Bronchial epithelial cell (primary cell): ENCODE measurements around the gene ABCA7. TPM values are rescaled to one million over a fixed set of nuclear protein-coding genes. Genes with fewer than 3 reads are reported as not detected.

Experiments used
- DNase-seq: peaks from one replicate; pipeline ENCODE4 v3.0.0-alpha.2; 2010; ENCODE audit warnings: low read depth
- FAIRE-seq: peaks from 2 replicates; lab custom pipeline; 2011; peaks lifted over from hg19 to GRCh38; lab: Jason Lieb, UNC
- H3K27me3 ChIP-seq: 2 replicates; pipeline ENCODE4 v1.5.1; 2011; ENCODE audit warnings: low read length; ENCODE audit not compliant: control insufficient read depth, insufficient read depth
- H3K36me3 ChIP-seq: 2 replicates; pipeline ENCODE4 v1.5.1; 2011; ENCODE audit warnings: low read length; ENCODE audit not compliant: control insufficient read depth, insufficient read depth
- H3K4me3 ChIP-seq: 2 replicates; pipeline ENCODE4 v1.5.1; 2011; ENCODE audit warnings: mild to moderate bottlenecking, low read depth, low read length, control low read depth
- CTCF ChIP-seq: IDR thresholded peaks from 2 replicates; pipeline ENCODE4 v1.5.1; 2011; ENCODE audit warnings: mild to moderate bottlenecking, moderate library complexity, low read length, control low read depth, inconsistent platforms; ENCODE audit not compliant: insufficient read depth, severe bottlenecking
- total RNA-seq: library from RNA; depleted of rRNA; stranded (reverse); fragments of >200 nt; gene quantifications from 2 replicates; pipeline ENCODE4 v1.2.1, GENCODE V29; 2014

ABCA7 gene
- total RNA-seq, 1 donor from 2014 or later = 6.8 TPM

GRCh38 chr19:992670-993055 lies 47.2 kb upstream of the ABCA7 start:
- DNase-seq (no peak), FAIRE-seq (no peak)
- TF ChIP-seq CTCF = no peak
- no peak overlapping the region for H3K4me3 ChIP-seq
- H3K36me3 ChIP-seq = peaks cover 16% of the 10 kb centered on the region
- peaks cover 2% of the 10 kb centered on the region for H3K27me3 ChIP-seq

DNA sequence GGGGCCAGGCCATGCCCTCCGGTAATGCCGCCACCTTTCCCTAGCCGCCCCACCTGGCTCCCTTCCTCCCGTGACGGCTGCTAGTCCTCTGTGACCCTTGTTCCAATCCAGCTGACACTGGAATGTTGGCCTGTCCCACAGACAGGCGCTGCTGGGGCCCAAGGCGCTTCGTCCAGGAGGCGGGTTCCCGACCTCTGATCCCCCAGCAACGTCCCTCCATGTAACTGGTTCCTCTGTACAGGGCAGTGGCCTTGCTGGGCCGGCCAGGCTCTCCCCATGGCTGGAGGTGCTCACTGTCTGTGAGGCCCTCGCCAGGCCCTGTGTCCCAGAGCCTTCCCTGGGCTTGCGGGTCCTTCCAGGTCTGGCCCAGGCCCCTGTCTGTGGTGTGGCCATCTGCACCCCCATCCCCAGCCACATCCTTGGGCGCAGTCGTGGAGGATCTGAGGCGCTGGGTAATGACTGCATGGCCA lies 46.5 kb upstream of the ABCA7 start:
- peaks cover 3% of the 10 kb centered on the region for H3K27me3 ChIP-seq
- FAIRE-seq (no peak), DNase-seq (no peak)
- H3K36me3 ChIP-seq = peaks cover 13% of the 10 kb centered on the region
- TF ChIP-seq CTCF = no peak
- no peak overlapping the region for H3K4me3 ChIP-seq

- no peak for FAIRE-seq
- Histone ChIP-seq H3K36me3 (peaks cover 12% of the 10 kb centered on the region), H3K4me3 (no peak overlapping the region), H3K27me3 (peaks cover 5% of the 10 kb centered on the region)
- no peak for TF ChIP-seq CTCF
- DNase-seq = no peak
Measured at GRCh38 chr19:993831-994393, 46.0 kb upstream of the ABCA7 start.

DNA sequence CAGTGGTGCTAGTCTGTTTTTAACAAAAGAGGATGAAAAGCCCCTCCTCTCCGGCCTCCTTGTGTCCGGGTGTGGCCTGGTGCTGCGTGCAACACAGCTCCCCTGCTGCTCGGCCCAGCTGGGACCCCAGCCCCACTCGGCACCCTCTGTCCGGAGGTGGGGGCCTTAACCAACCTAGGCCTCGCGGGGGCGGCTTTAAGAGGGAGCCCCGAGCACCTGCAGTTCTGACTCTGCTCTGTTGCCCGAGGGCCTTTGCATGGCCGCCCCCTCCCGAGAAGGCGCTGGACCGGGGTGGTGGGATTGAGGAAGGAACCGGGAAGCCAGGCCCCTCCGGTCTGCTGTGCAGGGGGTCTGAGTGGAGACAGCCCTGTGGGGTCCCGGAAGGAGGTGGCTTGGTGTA lies 45.4 kb upstream of the ABCA7 start:
- DNase-seq (no peak), FAIRE-seq (no peak)
- Histone ChIP-seq H3K36me3 (peaks cover 10% of the 10 kb centered on the region), H3K4me3 (no peak overlapping the region), H3K27me3 (peaks cover 7% of the 10 kb centered on the region)
- TF ChIP-seq CTCF = no peak

DNA sequence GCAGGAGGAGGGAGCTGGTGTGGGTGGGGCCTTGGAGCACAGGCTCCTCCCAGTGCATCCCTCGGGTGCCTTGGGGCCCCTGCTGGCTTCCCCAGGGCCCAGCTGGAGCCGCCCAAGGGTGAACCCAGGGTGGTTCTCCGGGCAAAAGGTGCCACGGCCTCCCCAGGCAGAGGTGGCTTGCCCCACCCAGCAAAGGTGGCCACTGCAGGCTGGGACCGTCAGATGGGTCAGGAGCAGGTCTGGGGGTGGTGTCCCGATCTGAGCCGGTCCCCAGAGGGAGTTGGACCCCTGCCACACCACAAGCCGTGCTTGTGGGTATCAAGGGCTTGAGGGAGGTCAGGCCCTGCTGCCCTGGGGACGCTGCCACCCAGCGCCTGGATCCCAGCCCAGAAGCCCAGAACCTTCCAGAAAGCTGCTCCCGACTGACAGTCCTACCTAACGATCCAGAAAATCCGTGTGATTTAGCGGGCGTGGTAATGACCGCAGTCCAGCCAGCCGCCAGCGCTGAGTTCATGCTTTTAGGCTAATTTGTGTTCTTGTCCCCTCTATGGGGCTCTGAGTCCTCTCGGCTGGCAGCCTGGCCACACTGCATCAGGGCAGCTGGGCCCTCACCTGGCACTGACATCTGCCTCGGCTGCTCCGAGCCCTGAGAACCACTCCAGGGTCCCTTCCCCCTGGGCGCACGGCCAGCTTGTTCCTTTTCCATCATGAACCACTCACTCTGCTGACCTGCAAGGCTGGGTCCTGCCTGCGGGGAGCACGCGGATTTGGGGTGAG lies 44.7 kb upstream of the ABCA7 start:
- H3K4me3 ChIP-seq = no peak overlapping the region
- H3K27me3 ChIP-seq = peaks cover 7% of the 10 kb centered on the region
- FAIRE-seq (no peak), DNase-seq (no peak)
- TF ChIP-seq CTCF = no peak
- peaks cover 8% of the 10 kb centered on the region for H3K36me3 ChIP-seq
